ENCODE data around the gene BCL11A.

The BCL11A gene

GRCh38 chr2:60496475-60496874 is 57.0 kb downstream of the BCL11A start:
- no peaks in the 10 kb centered on the region for H3K36me3 ChIP-seq (ENCODE audit: low read depth)
- H3K4me3 ChIP-seq (ENCODE audit: severe bottlenecking): no peak overlapping the region
- no peak overlapping the region for H3K27ac ChIP-seq (ENCODE audit: poor library complexity, severe bottlenecking)
- no peaks in the 10 kb centered on the region for H3K27me3 ChIP-seq (ENCODE audit: insufficient read depth, poor library complexity, severe bottlenecking)
- no peak for ATAC-seq (ENCODE audit: low read depth)
- no peaks in the 10 kb centered on the region for H3K4me1 ChIP-seq (ENCODE audit: insufficient read depth, poor library complexity, severe bottlenecking)
- no peak for TF ChIP-seq CTCF (IDR thresholded peaks at IDR 0.05; ENCODE audit: poor library complexity, severe bottlenecking)
- DNase-seq (ENCODE audit: low spot score): no peak
- no peaks in the 10 kb centered on the region for H3K9me3 ChIP-seq (ENCODE audit: severe bottlenecking)

- no peak for TF ChIP-seq CTCF (IDR thresholded peaks at IDR 0.05; ENCODE audit: poor library complexity, severe bottlenecking)
- H3K9me3 ChIP-seq (ENCODE audit: severe bottlenecking): no peaks in the 10 kb centered on the region
- H3K4me1 ChIP-seq (ENCODE audit: insufficient read depth, poor library complexity, severe bottlenecking): no peaks in the 10 kb centered on the region
- no peak overlapping the region for H3K4me3 ChIP-seq (ENCODE audit: severe bottlenecking)
- no peak for ATAC-seq (ENCODE audit: low read depth)
- H3K27ac ChIP-seq (ENCODE audit: poor library complexity, severe bottlenecking): no peak overlapping the region
- H3K27me3 ChIP-seq (ENCODE audit: insufficient read depth, poor library complexity, severe bottlenecking): no peaks in the 10 kb centered on the region
- H3K36me3 ChIP-seq (ENCODE audit: low read depth): no peaks in the 10 kb centered on the region
- DNase-seq (ENCODE audit: low spot score): no peak
These were observed 58.3 kb downstream of the BCL11A start for GRCh38 chr2:60495041-60495625.

- no peak for ATAC-seq (ENCODE audit: low read depth)
- DNase-seq (ENCODE audit: low spot score): no peak
- H3K9me3 ChIP-seq (ENCODE audit: severe bottlenecking): no peaks in the 10 kb centered on the region
- H3K36me3 ChIP-seq (ENCODE audit: low read depth): no peaks in the 10 kb centered on the region
- H3K4me3 ChIP-seq (ENCODE audit: severe bottlenecking): no peak overlapping the region
- H3K4me1 ChIP-seq (ENCODE audit: insufficient read depth, poor library complexity, severe bottlenecking): no peaks in the 10 kb centered on the region
- no peaks in the 10 kb centered on the region for H3K27me3 ChIP-seq (ENCODE audit: insufficient read depth, poor library complexity, severe bottlenecking)
- H3K27ac ChIP-seq (ENCODE audit: poor library complexity, severe bottlenecking): no peak overlapping the region
- no peak for TF ChIP-seq CTCF (IDR thresholded peaks at IDR 0.05; ENCODE audit: poor library complexity, severe bottlenecking)
These were observed 59.6 kb downstream of the BCL11A start for GRCh38 chr2:60493804-60494387.

- DNase-seq (ENCODE audit: low spot score) (no peak), ATAC-seq (ENCODE audit: low read depth) (no peak)
- Histone ChIP-seq H3K27ac (ENCODE audit: poor library complexity, severe bottlenecking) (no peak overlapping the region), H3K9me3 (ENCODE audit: severe bottlenecking) (no peaks in the 10 kb centered on the region), H3K4me3 (ENCODE audit: severe bottlenecking) (no peak overlapping the region), H3K4me1 (ENCODE audit: insufficient read depth, poor library complexity, severe bottlenecking) (no peaks in the 10 kb centered on the region), H3K36me3 (ENCODE audit: low read depth) (no peaks in the 10 kb centered on the region), H3K27me3 (ENCODE audit: insufficient read depth, poor library complexity, severe bottlenecking) (no peaks in the 10 kb centered on the region)
- TF ChIP-seq CTCF (IDR thresholded peaks at IDR 0.05; ENCODE audit: poor library complexity, severe bottlenecking): no peak
These were observed 60.9 kb downstream of the BCL11A start for GRCh38 chr2:60492548-60492947.

GRCh38 chr2:60490848-60491247 is 62.6 kb downstream of the BCL11A start:
- TF ChIP-seq CTCF (IDR thresholded peaks at IDR 0.05; ENCODE audit: poor library complexity, severe bottlenecking): no peak
- H3K36me3 ChIP-seq (ENCODE audit: low read depth): no peaks in the 10 kb centered on the region
- H3K9me3 ChIP-seq (ENCODE audit: severe bottlenecking): no peaks in the 10 kb centered on the region
- H3K27me3 ChIP-seq (ENCODE audit: insufficient read depth, poor library complexity, severe bottlenecking): no peaks in the 10 kb centered on the region
- no peak overlapping the region for H3K27ac ChIP-seq (ENCODE audit: poor library complexity, severe bottlenecking)
- ATAC-seq (ENCODE audit: low read depth): no peak
- no peak for DNase-seq (ENCODE audit: low spot score)
- no peak overlapping the region for H3K4me3 ChIP-seq (ENCODE audit: severe bottlenecking)
- no peaks in the 10 kb centered on the region for H3K4me1 ChIP-seq (ENCODE audit: insufficient read depth, poor library complexity, severe bottlenecking)

Measured in RWPE2 (cell line).